GM21390 (cell line): ENCODE data around the gene SLC39A10.
"Not testable (repeated sequence)": the region's sequence is repeated elsewhere in the genome, so short reads cannot be mapped to it uniquely, and the experiment has no call there.

Experiments
- ATAC-seq: cut with Tn5 transposase; IDR thresholded peaks from one replicate; pipeline ENCODE4 v1.9.1; 2021; ENCODE audit not compliant: unreplicated experiment

Gene SLC39A10

GRCh38 chr2:195671563-195671962 lies 14.5 kb downstream of the SLC39A10 start:
- no peak for ATAC-seq

GRCh38 chr2:195672674-195673073 lies 15.6 kb downstream of the SLC39A10 start:
- no peak for ATAC-seq

GRCh38 chr2:195674491-195675221 lies 17.6 kb downstream of the SLC39A10 start:
- no peak for ATAC-seq

GRCh38 chr2:195675783-195676427 lies 18.9 kb downstream of the SLC39A10 start:
- ATAC-seq, result no peak

- no peak for ATAC-seq
Measured at GRCh38 chr2:195677290-195677689, 20.3 kb downstream of the SLC39A10 start.

GRCh38 chr2:195677884-195678283 lies 20.9 kb downstream of the SLC39A10 start:
- ATAC-seq, result no peak

GRCh38 chr2:195682077-195682476 lies 25.1 kb downstream of the SLC39A10 start:
- ATAC-seq, result no peak

GRCh38 chr2:195683174-195683573 lies 26.1 kb downstream of the SLC39A10 start:
- no peak for ATAC-seq

GRCh38 chr2:195686564-195686963 lies 29.5 kb downstream of the SLC39A10 start:
- no peak for ATAC-seq

- ATAC-seq, result no peak
Measured at GRCh38 chr2:195687320-195688086, 30.5 kb downstream of the SLC39A10 start.

GRCh38 chr2:195692531-195692930 lies 35.5 kb downstream of the SLC39A10 start:
- not testable (repeated sequence) for ATAC-seq

GRCh38 chr2:195694553-195694952 lies 37.5 kb downstream of the SLC39A10 start:
- no peak for ATAC-seq

- no peak for ATAC-seq
Measured at GRCh38 chr2:195695002-195695631, 38.1 kb downstream of the SLC39A10 start.

GRCh38 chr2:195696012-195696411 lies 39.0 kb downstream of the SLC39A10 start:
- no peak for ATAC-seq

- ATAC-seq, result no peak
Measured at GRCh38 chr2:195697681-195698220, 40.7 kb downstream of the SLC39A10 start.

GRCh38 chr2:195700480-195700879 lies 43.5 kb downstream of the SLC39A10 start:
- ATAC-seq, result no peak

- no peak for ATAC-seq
Measured at GRCh38 chr2:195706161-195706900, 49.3 kb downstream of the SLC39A10 start.

- ATAC-seq, result no peak
Measured at GRCh38 chr2:195709901-195710806, 53.1 kb downstream of the SLC39A10 start.

GRCh38 chr2:195711478-195711877 lies 54.5 kb downstream of the SLC39A10 start:
- ATAC-seq, result no peak
